ENCODE results near the gene GJA1.

The GJA1 gene

DNA sequence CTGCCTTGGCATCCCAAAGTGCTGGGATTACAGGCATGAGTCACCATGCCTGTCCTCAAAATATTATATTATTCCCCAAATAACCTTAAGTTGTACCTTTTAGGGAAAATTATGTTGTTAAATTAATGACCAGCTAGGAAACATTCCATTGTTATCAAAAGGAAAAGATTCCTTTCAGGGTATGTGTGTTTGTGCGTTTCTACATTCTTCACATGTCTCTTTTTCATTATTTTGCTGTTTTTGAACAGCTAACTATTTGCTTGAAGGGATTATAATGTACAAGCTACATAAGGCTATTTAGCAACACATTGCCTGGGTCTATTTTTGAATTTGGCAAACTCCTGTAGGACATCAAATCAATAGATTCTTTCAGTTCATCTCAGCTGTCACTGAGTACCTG lies 57.1 kb downstream of the GJA1 start:
- no peak for DNase-seq

DNA sequence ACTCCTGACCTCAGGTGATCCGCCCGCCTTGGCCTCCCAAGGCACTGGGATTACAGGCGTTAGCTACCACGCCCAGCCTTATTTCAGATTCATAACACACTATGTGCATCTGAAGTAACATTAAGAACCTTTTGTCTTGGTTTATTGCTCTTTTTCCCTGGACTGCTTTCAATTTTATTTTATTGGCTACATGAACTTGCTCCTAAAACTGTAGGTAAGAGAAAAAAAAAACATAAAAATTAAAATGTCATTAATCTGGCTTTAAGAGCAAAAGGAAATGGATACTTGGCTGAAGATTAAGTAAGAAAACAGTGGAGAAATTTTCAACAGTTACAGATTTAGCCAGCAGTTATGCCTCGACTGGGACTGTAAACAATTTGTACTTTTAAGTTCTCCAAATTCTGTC lies 62.5 kb downstream of the GJA1 start:
- DNase-seq, result no peak

DNA sequence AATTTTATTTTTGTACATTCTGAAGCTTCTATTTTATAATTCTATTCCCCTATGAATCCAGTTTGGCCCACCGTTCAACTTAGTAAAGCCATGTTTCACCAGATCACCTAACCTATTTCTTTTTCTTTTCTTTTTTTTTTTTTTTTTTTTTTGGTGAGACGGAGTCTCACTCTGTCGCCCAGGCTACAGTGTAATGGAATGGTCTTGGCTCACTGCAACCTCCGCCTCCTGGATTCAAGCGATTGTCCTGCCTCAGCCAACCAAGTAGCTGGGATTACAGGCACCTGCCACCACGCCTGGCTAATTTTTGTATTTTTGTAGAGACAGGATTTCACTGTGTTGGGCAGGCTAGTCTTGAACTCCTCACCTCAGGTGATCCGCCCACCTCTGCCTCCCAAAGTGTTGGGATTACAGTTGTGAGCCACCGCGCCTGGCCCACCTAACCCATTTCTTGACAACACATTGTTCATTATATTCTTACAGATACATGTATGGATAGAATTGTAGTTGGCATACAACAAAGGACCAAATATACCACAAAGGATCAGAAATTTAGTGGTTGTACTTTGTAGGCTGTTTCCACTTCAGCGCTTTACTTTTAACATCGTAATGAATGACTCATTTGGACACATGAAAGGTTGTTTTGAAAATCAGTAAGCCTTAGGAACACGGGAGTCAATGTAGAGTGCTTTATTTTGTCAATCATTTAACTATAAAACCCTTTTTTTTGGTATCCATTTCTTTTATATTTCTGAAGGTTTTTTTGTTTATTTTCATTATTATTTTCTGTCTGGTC lies 63.2 kb downstream of the GJA1 start:
- no peak for DNase-seq
